Left renal pelvis (tissue), 4 donors: ENCODE data around the gene AHSP. TPM values are rescaled to one million over a fixed set of nuclear protein-coding genes. Genes with fewer than 3 reads are reported as not detected.

Experiments used
- polyA plus RNA-seq, 4 donors: library from polyadenylated mRNA; unstranded; fragments of 120-200 nt; gene quantifications; one replicate each; pipeline ENCODE4 v1.2.1, GENCODE V29; 2013; ENCODE audit not compliant: insufficient read length in 4 of 4

AHSP gene
- polyA plus RNA-seq, 4 donors: 3.0 to 80.8 (median 7.6) TPM

Other genes starting within 250 kb of the AHSP start
- 1 to 10 TPM in 2 of 4 donors, under 1 TPM in 2; 0.53 to 1.8 (median 1.0) TPM for gene ITGAX, start 172.7 kb upstream of the AHSP start, polyA plus RNA-seq
- under 1 TPM in 3 of 4 donors, not detected in 1; 0.09 to 0.18 (median 0.10) TPM for gene ITGAD, start 134.6 kb upstream of the AHSP start, polyA plus RNA-seq
- gene COX6A2, start 99.5 kb upstream of the AHSP start, polyA plus RNA-seq: under 1 TPM in 3 of 4 donors, not detected in 1; 0.60 to 0.99 (median 0.79) TPM
- gene ZNF843, start 85.1 kb upstream of the AHSP start, polyA plus RNA-seq: 1 to 10 TPM; 2.8 to 3.2 (median 2.9) TPM
- 10 to 100 TPM in 2 of 4 donors, 1 to 10 TPM in 2; 9.0 to 15.1 (median 10.3) TPM for gene ARMC5, start 68.4 kb upstream of the AHSP start, polyA plus RNA-seq
- 10 to 100 TPM; 43.7 to 69.1 (median 45.9) TPM for gene TGFB1I1, start 55.7 kb upstream of the AHSP start, polyA plus RNA-seq
- 10 to 100 TPM; 18.9 to 65.6 (median 43.6) TPM for gene SLC5A2, start 44.8 kb upstream of the AHSP start, polyA plus RNA-seq
- 10 to 100 TPM; 70.6 to 95.9 (median 77.2) TPM for gene RUSF1, start 19.5 kb upstream of the AHSP start, polyA plus RNA-seq